PC-3 (cell line): Measurements from ENCODE around the gene EPS8L2. TPM values are rescaled to one million over a fixed set of nuclear protein-coding genes. Genes with fewer than 3 reads are reported as not detected.

ENCODE experiments used
- ATAC-seq: fragments of 200-7000 bp; cut with Tn5 transposase; 2 replicates; pipeline ENCODE4 v1.9.1; 2020; ENCODE audit warnings: mild to moderate bottlenecking, moderate library complexity
- BruUV-seq: library from RNA; stranded (reverse); fragments of 400-500 nt; replicated peaks from 2 replicates; lab custom pipeline; 2021; lab: Mats Ljungman, UMichigan
- CTCF ChIA-PET: fragments of 300-600 bp; sonication (Branson Sonifier 250); formaldehyde crosslinking; loops from one replicate; lab custom pipeline; 2022; ENCODE audit warnings: antibody characterized with exemption; lab: Charles Lee
- POLR2A ChIA-PET: fragments of 300-600 bp; sonication (Branson Sonifier 250); formaldehyde crosslinking; loops from one replicate; lab custom pipeline; 2022; ENCODE audit warnings: antibody characterized with exemption; ENCODE audit not compliant: unreplicated experiment; lab: Charles Lee
- DNase-seq: peaks from one replicate; pipeline ENCODE4 v3.0.0-alpha.2; 2015
- H2AFZ ChIP-seq: fragments of 300-600 bp; sonication (generic); 2 replicates; pipeline ENCODE4 v1.6.0; 2016; ENCODE audit warnings: antibody characterized with exemption, low read length
- H3F3A ChIP-seq: fragments of 300-600 bp; sonication (generic); one replicate; pipeline ENCODE4 v1.6.0; 2017; ENCODE audit warnings: antibody characterized with exemption, low read length, control low read depth, mild to moderate bottlenecking; ENCODE audit not compliant: unreplicated experiment
- H3K27ac ChIP-seq: fragments of 300-600 bp; sonication (generic); 2 replicates; pipeline ENCODE4 v1.5.1; 2016; ENCODE audit warnings: mild to moderate bottlenecking, low read length
- H3K27me3 ChIP-seq: fragments of 300-600 bp; sonication (generic); 2 replicates; pipeline ENCODE4 v1.6.1; 2016; ENCODE audit warnings: low read length, mixed read lengths
- H3K36me3 ChIP-seq: fragments of 300-600 bp; sonication (generic); 2 replicates; pipeline ENCODE4 v1.6.1; 2016; ENCODE audit warnings: low read depth, mixed run types, low read length, mixed read lengths
- H3K4me1 ChIP-seq: fragments of 300-600 bp; sonication (generic); 2 replicates; pipeline ENCODE4 v1.5.1; 2016; ENCODE audit warnings: low read length; ENCODE audit not compliant: insufficient read depth
- H3K4me2 ChIP-seq: fragments of 300-600 bp; sonication (generic); 2 replicates; pipeline ENCODE4 v1.6.0; 2016; ENCODE audit warnings: low read length
- H3K4me3 ChIP-seq: fragments of 300-600 bp; sonication (generic); 2 replicates; pipeline ENCODE4 v1.5.1; 2016; ENCODE audit warnings: mild to moderate bottlenecking, low read length, mixed read lengths
- H3K79me2 ChIP-seq: fragments of 300-600 bp; sonication (generic); 2 replicates; pipeline ENCODE4 v1.6.1; 2017; ENCODE audit warnings: low read length, mixed read lengths
- H3K9ac ChIP-seq: fragments of 300-600 bp; sonication (generic); 2 replicates; pipeline ENCODE4 v1.6.0; 2016; ENCODE audit warnings: mild to moderate bottlenecking, low read length
- H3K9me2 ChIP-seq: fragments of 300-600 bp; sonication (generic); replicated peaks from 2 replicates; pipeline ENCODE4 v1.6.1; 2016; ENCODE audit warnings: mixed run types, low read length, mixed read lengths
- H3K9me3 ChIP-seq: fragments of 300-600 bp; sonication (generic); 2 replicates; pipeline ENCODE4 v1.6.1; 2016; ENCODE audit warnings: low read length, mixed read lengths
- H4K20me1 ChIP-seq: fragments of 300-600 bp; sonication (generic); 2 replicates; pipeline ENCODE4 v1.6.1; 2016; ENCODE audit warnings: low read length, mixed read lengths
- EZH2 ChIP-seq: fragments of 300-600 bp; sonication (generic); IDR thresholded peaks from one replicate; pipeline ENCODE4 v1.6.1; 2017; ENCODE audit warnings: antibody characterized with exemption, mild to moderate bottlenecking, low read length; ENCODE audit not compliant: unreplicated experiment
- EZH2phosphoT487 ChIP-seq: fragments of 300-600 bp; sonication (generic); IDR thresholded peaks from 2 replicates; pipeline ENCODE4 v1.6.1; 2018; ENCODE audit warnings: mild to moderate bottlenecking, antibody characterized with exemption, low read length, borderline replicate concordance
- intact Hi-C: fragments of 100-400 bp; cut with micrococcal nuclease; formaldehyde crosslinking; loops from 2 replicates; pipeline ENCODE4 v1.9.0; 2023
- total RNA-seq: library from RNA; depleted of rRNA; stranded (reverse); fragments of >200 nt; gene quantifications from 2 replicates; pipeline ENCODE4 v1.2.3, GENCODE V29; 2014; rRNA removed
- TF ChIP-seq, protein P1 (sequence below): fragments of 300-600 bp; sonication (generic); conservative IDR thresholded peaks from 2 replicates; pipeline ENCODE4 v1.5.1; 2017; ENCODE audit warnings: antibody characterized with exemption, low read depth, mild to moderate bottlenecking, low read length

Gene EPS8L2
- total RNA-seq, 1 experiment from 2014 or later: 127 TPM

DNA sequence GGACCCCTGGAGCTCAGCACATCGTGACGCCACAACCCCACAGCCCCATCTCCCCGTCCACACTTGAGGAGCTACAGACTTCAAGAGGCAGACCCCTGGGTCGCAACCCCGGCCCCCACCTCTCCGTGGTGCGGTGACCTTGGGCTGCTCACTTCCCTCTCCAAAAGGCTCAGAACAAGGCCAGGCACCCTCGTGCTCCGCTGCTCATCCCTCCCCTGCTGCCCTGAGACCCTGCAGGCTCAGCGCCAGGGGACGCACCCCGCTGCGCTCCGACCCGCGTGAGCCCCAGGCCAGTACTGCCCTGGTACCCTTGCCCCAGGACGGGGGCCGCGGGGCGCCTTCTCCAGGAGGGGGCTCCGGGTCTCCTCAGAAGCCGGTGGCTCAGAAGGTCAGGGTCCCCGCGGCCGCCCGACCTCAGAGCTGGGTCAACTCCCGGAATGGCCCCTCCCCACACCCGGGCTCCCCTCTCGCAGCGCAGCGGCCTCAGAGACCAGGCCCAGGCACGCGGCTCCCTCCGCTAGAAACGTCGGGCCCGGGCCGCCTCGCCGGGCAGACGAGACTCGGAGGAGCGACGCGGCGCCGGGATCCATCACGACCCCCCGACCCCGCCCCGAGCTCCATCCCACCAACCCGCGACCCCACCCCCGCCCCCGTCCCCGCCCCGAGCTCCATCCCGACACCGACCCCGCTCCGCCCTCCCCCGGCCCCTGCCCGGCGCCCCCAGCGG is 70.7 kb downstream of the EPS8L2 start:
- ChIA-PET CTCF (interaction anchor here (0.6 kb wide), 1 partner anchor 71 kb away, joined by 9 read pairs; the partner anchor contains the start of gene EPS8L2), POLR2A (interaction anchor here (0.7 kb wide), 1 partner anchor 81 kb away, joined by 16 read pairs; no protein-coding TSS in a partner anchor)
- peaks cover 62% of the 10 kb centered on the region for H3K79me2 ChIP-seq
- peaks cover 26% of the 10 kb centered on the region for H4K20me1 ChIP-seq
- ATAC-seq (peak; percentile 39), DNase-seq (no peak)
- no peaks in the 10 kb centered on the region for H3K9me2 ChIP-seq
- intact Hi-C loops: no loop called here
- H3K36me3 ChIP-seq: peaks cover 9% of the 10 kb centered on the region; the same call in 1 of the 2 replicates
- H2AFZ ChIP-seq: no peak overlapping the region
- no peaks in the 10 kb centered on the region for H3F3A ChIP-seq
- H3K27ac ChIP-seq: peak overlapping the region; percentile 40
- H3K9ac ChIP-seq: peak overlapping the region; percentile 96
- no peak for TF ChIP-seq EZH2
- TF ChIP-seq EZH2phosphoT487: no peak
- TF ChIP-seq, protein P1, sequence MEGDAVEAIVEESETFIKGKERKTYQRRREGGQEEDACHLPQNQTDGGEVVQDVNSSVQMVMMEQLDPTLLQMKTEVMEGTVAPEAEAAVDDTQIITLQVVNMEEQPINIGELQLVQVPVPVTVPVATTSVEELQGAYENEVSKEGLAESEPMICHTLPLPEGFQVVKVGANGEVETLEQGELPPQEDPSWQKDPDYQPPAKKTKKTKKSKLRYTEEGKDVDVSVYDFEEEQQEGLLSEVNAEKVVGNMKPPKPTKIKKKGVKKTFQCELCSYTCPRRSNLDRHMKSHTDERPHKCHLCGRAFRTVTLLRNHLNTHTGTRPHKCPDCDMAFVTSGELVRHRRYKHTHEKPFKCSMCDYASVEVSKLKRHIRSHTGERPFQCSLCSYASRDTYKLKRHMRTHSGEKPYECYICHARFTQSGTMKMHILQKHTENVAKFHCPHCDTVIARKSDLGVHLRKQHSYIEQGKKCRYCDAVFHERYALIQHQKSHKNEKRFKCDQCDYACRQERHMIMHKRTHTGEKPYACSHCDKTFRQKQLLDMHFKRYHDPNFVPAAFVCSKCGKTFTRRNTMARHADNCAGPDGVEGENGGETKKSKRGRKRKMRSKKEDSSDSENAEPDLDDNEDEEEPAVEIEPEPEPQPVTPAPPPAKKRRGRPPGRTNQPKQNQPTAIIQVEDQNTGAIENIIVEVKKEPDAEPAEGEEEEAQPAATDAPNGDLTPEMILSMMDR: no peak
- BruUV-seq: no TSS peak
- H3K27me3 ChIP-seq: no peaks in the 10 kb centered on the region
- H3K9me3 ChIP-seq: no peaks in the 10 kb centered on the region
- H3K4me3 ChIP-seq: peak overlapping the region; percentile 95
- peak overlapping the region; percentile 98 for H3K4me2 ChIP-seq
- peaks cover 22% of the 10 kb centered on the region for H3K4me1 ChIP-seq

Other genes with a start within 250 kb of the EPS8L2 start
- gene RNH1, start 199.0 kb upstream of the EPS8L2 start, total RNA-seq: 258 and 300 TPM in 2 replicates
- gene HRAS, start 170.7 kb upstream of the EPS8L2 start, total RNA-seq: 128 and 167 TPM in 2 replicates
- gene LRRC56, start 168.7 kb upstream of the EPS8L2 start, total RNA-seq: 1.0 and 1.5 TPM in 2 replicates
- gene LMNTD2, start 145.5 kb upstream of the EPS8L2 start, total RNA-seq: 1.4 and 2.4 TPM in 2 replicates
- gene RASSF7, start 145.3 kb upstream of the EPS8L2 start, total RNA-seq: 58.6 and 79.7 TPM in 2 replicates
- gene PHRF1, start 129.8 kb upstream of the EPS8L2 start, total RNA-seq: 41.4 and 52.4 TPM in 2 replicates
- 80.8 and 95.7 TPM in 2 replicates for gene IRF7, start 90.3 kb upstream of the EPS8L2 start, total RNA-seq
- not detected in 2 replicates for gene CDHR5, start 81.3 kb upstream of the EPS8L2 start, total RNA-seq
- 2.2 TPM in 1 of 2 replicates, not detected in the other for gene SCT, start 79.0 kb upstream of the EPS8L2 start, total RNA-seq
- gene DRD4, start 69.0 kb upstream of the EPS8L2 start, total RNA-seq: 0.11 TPM in 1 of 2 replicates, not detected in the other
- gene DEAF1, start 11.0 kb upstream of the EPS8L2 start, total RNA-seq: 31.9 and 42.8 TPM in 2 replicates
- gene TMEM80, start 10.4 kb upstream of the EPS8L2 start, total RNA-seq: 10.8 and 16.2 TPM in 2 replicates
- gene TALDO1, start 41.2 kb downstream of the EPS8L2 start, total RNA-seq: 287 and 326 TPM in 2 replicates
- 38.9 and 39.7 TPM in 2 replicates for gene GATD1, start 71.3 kb downstream of the EPS8L2 start, total RNA-seq
- not detected in 2 replicates for gene CEND1, start 83.9 kb downstream of the EPS8L2 start, total RNA-seq
- gene SLC25A22, start 92.0 kb downstream of the EPS8L2 start, total RNA-seq: 32.7 and 42.3 TPM in 2 replicates
- 11.7 and 14.9 TPM in 2 replicates for gene PIDD1, start 99.0 kb downstream of the EPS8L2 start, total RNA-seq
- gene RPLP2, start 103.7 kb downstream of the EPS8L2 start, total RNA-seq: 897 and 964 TPM in 2 replicates
- 40.2 and 41.4 TPM in 2 replicates for gene PNPLA2, start 112.7 kb downstream of the EPS8L2 start, total RNA-seq
- 10.6 and 19.8 TPM in 2 replicates for gene CRACR2B, start 121.7 kb downstream of the EPS8L2 start, total RNA-seq
- 469 and 490 TPM in 2 replicates for gene CD151, start 126.7 kb downstream of the EPS8L2 start, total RNA-seq
- 661 and 1,148 TPM in 2 replicates for gene POLR2L, start 136.3 kb downstream of the EPS8L2 start, total RNA-seq
- gene TSPAN4, start 136.6 kb downstream of the EPS8L2 start, total RNA-seq: 121 and 138 TPM in 2 replicates
- 70.2 and 116 TPM in 2 replicates for gene CHID1, start 204.6 kb downstream of the EPS8L2 start, total RNA-seq
- gene AP2A2, start 219.6 kb downstream of the EPS8L2 start, total RNA-seq: 29.6 and 42.8 TPM in 2 replicates